ENCODE data around the gene THRA. TPM values are rescaled to one million over a fixed set of nuclear protein-coding genes. Genes with fewer than 3 reads are reported as not detected.

THRA gene
- total RNA-seq, 1 donor from 2014 or later: 5.4 TPM

DNA sequence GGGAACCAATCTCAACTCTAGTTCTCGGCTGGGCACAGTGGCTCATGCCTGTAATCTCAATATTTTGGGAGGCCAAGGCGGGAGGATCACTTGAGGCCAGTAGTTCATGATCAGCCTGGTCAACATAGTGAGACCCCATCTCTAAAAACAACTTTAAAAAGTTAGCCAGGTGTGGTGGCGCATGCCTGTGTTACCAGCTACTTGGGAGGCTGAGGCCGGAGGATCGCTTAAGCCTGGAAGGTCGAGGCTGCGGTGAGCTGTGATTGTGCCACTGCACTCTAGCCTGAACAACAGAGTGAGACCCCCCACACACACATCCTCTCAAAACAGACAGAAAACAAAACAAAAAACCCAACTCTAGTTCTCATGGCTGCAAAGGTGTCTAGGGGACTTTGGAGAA lies 4.9 kb downstream of the THRA start:
- TF ChIP-seq, protein P1, sequence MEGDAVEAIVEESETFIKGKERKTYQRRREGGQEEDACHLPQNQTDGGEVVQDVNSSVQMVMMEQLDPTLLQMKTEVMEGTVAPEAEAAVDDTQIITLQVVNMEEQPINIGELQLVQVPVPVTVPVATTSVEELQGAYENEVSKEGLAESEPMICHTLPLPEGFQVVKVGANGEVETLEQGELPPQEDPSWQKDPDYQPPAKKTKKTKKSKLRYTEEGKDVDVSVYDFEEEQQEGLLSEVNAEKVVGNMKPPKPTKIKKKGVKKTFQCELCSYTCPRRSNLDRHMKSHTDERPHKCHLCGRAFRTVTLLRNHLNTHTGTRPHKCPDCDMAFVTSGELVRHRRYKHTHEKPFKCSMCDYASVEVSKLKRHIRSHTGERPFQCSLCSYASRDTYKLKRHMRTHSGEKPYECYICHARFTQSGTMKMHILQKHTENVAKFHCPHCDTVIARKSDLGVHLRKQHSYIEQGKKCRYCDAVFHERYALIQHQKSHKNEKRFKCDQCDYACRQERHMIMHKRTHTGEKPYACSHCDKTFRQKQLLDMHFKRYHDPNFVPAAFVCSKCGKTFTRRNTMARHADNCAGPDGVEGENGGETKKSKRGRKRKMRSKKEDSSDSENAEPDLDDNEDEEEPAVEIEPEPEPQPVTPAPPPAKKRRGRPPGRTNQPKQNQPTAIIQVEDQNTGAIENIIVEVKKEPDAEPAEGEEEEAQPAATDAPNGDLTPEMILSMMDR (conservative IDR thresholded peaks at IDR 0.05; ENCODE audit: low read depth, low read length): no peak
- H3K4me3 ChIP-seq (ENCODE audit: low read depth, low read length): no peak overlapping the region
- no peak for DNase-seq (ENCODE audit: low read depth)

DNA sequence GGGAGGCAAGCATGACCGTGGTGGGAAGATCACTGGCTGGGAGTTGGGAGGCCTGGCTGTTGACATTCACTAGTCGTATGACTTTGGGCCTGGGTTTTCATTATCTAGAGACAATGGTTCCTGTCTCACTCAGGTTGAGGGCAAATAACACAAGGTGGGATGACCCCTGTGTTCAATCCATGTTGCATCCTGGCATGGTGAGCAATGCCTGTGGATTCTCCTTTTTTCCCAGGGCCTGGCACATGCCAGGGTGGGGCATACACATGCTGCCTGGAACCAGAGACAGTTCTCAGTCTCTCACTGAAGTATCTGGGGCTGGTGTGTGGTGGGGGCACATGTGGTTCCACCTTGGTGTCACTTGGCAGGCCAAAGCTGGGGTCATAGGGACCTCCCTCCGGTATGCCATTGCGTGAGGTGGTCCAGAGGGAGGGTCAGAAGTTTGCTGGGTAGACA lies 5.4 kb downstream of the THRA start:
- TF ChIP-seq, protein P1 (conservative IDR thresholded peaks at IDR 0.05; ENCODE audit: low read depth, low read length): no peak
- peak overlapping the region; percentile 40 for H3K4me3 ChIP-seq (ENCODE audit: low read depth, low read length)
- DNase-seq (ENCODE audit: low read depth): no peak

DNA sequence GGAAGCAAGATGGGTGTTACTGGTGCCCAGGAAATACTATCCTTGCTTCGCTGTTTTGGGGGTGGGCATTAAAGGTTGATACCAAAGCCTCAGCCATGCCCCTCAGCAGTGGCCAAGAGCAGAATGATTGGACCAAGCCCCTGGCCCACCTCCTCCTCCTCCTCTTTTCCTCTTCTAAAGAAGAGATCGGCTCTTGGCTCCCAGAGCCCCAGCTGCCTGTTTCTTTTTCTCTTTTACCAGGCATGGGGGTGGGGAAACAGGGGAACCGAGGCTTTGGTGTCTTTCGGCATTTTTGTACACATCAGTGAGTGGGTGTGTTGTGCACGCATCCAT lies 5.8 kb downstream of the THRA start:
- TF ChIP-seq, protein P1 (conservative IDR thresholded peaks at IDR 0.05; ENCODE audit: low read depth, low read length): no peak
- H3K4me3 ChIP-seq (ENCODE audit: low read depth, low read length): peak overlapping the region; percentile 40

DNA sequence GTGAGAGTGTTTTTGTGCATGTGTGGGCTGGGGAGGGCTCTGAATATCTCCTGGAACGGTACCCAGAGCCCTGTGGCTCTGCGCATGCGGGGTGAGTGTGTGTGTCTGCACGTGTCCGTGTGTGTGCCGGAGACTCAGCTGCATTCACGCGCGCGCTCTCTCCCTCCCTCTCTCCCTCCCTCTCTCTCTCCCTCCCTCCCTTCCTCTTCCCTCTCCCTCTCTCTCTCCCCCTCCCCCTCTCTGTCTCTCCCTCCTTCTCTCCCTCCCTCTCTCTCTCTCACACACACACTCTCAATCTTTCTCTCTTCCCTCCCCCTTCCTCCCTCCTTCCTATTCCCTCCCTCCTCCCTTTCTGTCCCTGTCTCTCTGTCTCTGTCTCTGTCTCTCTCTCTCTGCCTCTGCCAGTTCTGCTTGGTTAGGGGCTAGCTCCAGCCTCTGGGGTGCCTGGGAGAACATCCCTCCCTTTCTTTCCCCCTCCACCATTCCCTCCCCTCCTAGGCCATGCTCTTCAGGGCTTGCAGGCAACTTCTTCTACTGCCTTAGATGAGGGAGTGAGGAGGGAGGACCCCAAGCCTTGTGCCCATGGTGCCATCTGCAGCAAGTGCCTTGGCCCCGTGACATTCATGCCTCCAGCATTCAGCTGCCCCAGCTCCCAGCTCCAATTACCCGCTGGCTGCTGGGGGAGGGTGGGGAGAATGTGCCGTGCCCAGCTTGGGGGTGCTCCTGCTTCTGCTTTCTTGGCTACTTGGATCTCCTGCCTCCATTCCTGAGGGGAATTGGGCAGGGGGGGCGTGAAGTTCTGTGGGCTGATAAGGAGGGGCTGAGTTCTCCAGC lies 6.4 kb downstream of the THRA start:
- TF ChIP-seq, protein P1 (conservative IDR thresholded peaks at IDR 0.05; ENCODE audit: low read depth, low read length): no peak
- no peak for DNase-seq (ENCODE audit: low read depth)
- H3K4me3 ChIP-seq (ENCODE audit: low read depth, low read length): peak overlapping the region; percentile 40

More for the DNA sequence above, 5.8 kb downstream of the THRA start:
- DNase-seq (ENCODE audit: low read depth): no peak

DNA sequence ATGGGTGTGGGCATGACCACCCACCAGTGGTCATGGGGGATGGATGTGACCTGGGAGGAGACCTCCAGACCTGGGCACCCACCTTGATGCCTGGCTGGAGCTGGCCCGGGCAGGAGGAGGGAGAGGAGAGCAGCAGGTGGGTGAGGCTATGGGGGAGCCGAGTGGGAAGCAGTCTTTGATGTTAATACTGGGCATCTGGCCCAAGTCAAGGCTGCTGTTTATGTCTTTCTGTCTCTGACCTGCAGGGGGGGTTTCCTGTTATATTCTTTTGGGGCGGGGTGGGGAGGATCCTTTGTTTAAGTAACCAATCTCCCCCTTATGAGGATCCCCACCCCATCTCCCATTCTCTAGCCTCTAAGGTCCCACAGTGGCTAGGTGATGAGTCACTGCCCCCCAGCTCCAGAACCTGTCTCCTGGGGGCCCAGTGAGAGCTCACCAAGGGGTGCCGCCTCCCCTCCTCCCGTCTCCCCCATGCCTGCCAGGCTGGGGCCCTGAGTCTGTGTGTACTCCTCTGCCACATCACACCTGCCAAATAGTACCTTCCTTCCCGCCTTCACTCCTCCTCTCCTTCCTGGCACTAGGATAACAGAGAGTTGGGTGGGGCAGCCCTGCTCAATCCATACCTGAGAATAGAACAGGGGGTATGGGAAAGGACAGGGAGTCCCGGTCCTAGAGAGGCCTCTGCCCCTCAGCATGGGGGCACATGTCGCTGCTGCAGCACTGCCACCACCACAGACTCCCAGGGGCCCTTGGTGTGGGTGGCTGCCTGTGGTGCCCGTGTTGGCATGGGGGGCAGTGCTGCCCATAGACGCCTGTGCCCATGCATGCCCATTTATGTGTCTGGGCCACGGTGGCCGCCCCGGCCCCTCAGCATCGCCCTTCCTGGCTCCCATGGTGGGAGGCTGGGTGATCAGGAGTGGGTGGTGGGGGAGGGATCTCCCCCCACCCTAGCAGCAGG lies 7.3 kb downstream of the THRA start:
- DNase-seq (ENCODE audit: low read depth): no peak
- no peak overlapping the region for H3K4me3 ChIP-seq (ENCODE audit: low read depth, low read length)
- TF ChIP-seq, protein P1 (conservative IDR thresholded peaks at IDR 0.05; ENCODE audit: low read depth, low read length): peak; percentile 37

GRCh38 chr17:40070709-40071312 lies 8.0 kb downstream of the THRA start:
- no peak for DNase-seq (ENCODE audit: low read depth)
- peak overlapping the region; percentile 4 for H3K4me3 ChIP-seq (ENCODE audit: low read depth, low read length)
- TF ChIP-seq, protein P1 (conservative IDR thresholded peaks at IDR 0.05; ENCODE audit: low read depth, low read length): no peak
